Endothelial cell of umbilical vein (primary cell): Measurements from ENCODE around the gene SPINT3.

Source experiments
- CTCF ChIP-seq, 2 donors: IDR thresholded peaks; 1 replicate in 1 of 2; 2 replicates in 1 of 2; pipeline ENCODE4 v1.5.1; 2011; ENCODE audit warnings: low read length in 2 of 2, mild to moderate bottlenecking in 2 of 2, moderate library complexity in 2 of 2, control low read depth in 1 of 2, inconsistent platforms in 1 of 2, low read depth in 1 of 2; ENCODE audit not compliant: insufficient read depth in 1 of 2; ENCODE audit errors: extremely low read depth in 1 of 2
- EZH2 ChIP-seq: IDR thresholded peaks from 2 replicates; pipeline ENCODE4 v1.6.1; 2012; ENCODE audit warnings: borderline replicate concordance, low read depth, mild to moderate bottlenecking, moderate library complexity, low read length, inconsistent platforms; ENCODE audit not compliant: severe bottlenecking
- MAX ChIP-seq: IDR thresholded peaks from 2 replicates; pipeline ENCODE4 v1.6.1; 2011; ENCODE audit not compliant: insufficient read depth, insufficient read length
- POLR2A ChIP-seq: IDR thresholded peaks from 2 replicates; pipeline ENCODE4 v1.6.1; 2012; ENCODE audit warnings: low read depth, mild to moderate bottlenecking, control low read depth, low read length
- POLR2AphosphoS5 ChIP-seq: IDR thresholded peaks from 2 replicates; pipeline ENCODE4 v1.6.1; 2012; ENCODE audit warnings: low read depth, mild to moderate bottlenecking, control low read depth, low read length, moderate library complexity; ENCODE audit not compliant: insufficient read depth

- TF ChIP-seq MAX = no peak
- no peak for TF ChIP-seq CTCF (IDR thresholded peaks at IDR 0.05; ENCODE audit: extremely low read depth in 1 of 2, insufficient read depth in 1 of 2, low read depth in 1 of 2, low read length in 2 of 2)
- no peak for TF ChIP-seq EZH2
- TF ChIP-seq POLR2A = no peak
- no peak for TF ChIP-seq POLR2AphosphoS5
These were observed 9.0 kb downstream of the SPINT3 start for GRCh38 chr20:45506398-45506797.
